ENCODE data around the gene IRF2.

Gene IRF2

GRCh38 chr4:184404047-184404446 is 70.3 kb downstream of the IRF2 start:
- no peak for DNase-seq

- DNase-seq: no peak
Measured at GRCh38 chr4:184403384-184403781, 71.0 kb downstream of the IRF2 start.

- no peak for DNase-seq
Measured at GRCh38 chr4:184402740-184403383, 71.5 kb downstream of the IRF2 start.

GRCh38 chr4:184402239-184402638 is 72.1 kb downstream of the IRF2 start:
- no peak for DNase-seq

- no peak for DNase-seq
Measured at GRCh38 chr4:184401397-184402171, 72.8 kb downstream of the IRF2 start.

- DNase-seq: no peak
Measured at GRCh38 chr4:184400891-184401290, 73.5 kb downstream of the IRF2 start.

- DNase-seq: no peak
Measured at GRCh38 chr4:184400375-184400870, 73.9 kb downstream of the IRF2 start.

- no peak for DNase-seq
Measured at GRCh38 chr4:184399512-184399908, 74.8 kb downstream of the IRF2 start.

- DNase-seq: no peak
Measured at GRCh38 chr4:184398741-184399511, 75.4 kb downstream of the IRF2 start.

- no peak for DNase-seq
Measured at GRCh38 chr4:184397516-184398163, 76.7 kb downstream of the IRF2 start.

- no peak for DNase-seq
Measured at GRCh38 chr4:184396570-184397515, 77.5 kb downstream of the IRF2 start.

- no peak for DNase-seq
Measured at GRCh38 chr4:184395971-184396391, 78.4 kb downstream of the IRF2 start.

- DNase-seq: no peak
Measured at GRCh38 chr4:184395451-184395917, 78.9 kb downstream of the IRF2 start.

GRCh38 chr4:184392748-184393559 is 81.4 kb downstream of the IRF2 start:
- no peak for DNase-seq

- no peak for DNase-seq
Measured at GRCh38 chr4:184392316-184392715, 82.0 kb downstream of the IRF2 start.

- no peak for DNase-seq
Measured at GRCh38 chr4:184389978-184390900, 84.1 kb downstream of the IRF2 start.

GRCh38 chr4:184388106-184388505 is 86.2 kb downstream of the IRF2 start:
- no peak for DNase-seq

- DNase-seq: no peak
Measured at GRCh38 chr4:184387351-184387750, 87.0 kb downstream of the IRF2 start.

GRCh38 chr4:184386271-184386781 is 88.0 kb downstream of the IRF2 start:
- DNase-seq: no peak
